ENCODE data around the gene PEX10. TPM values are rescaled to one million over a fixed set of nuclear protein-coding genes. Genes with fewer than 3 reads are reported as not detected.

PEX10 gene
- total RNA-seq, 2 donors from 2014 or later, result 35.6 TPM

DNA sequence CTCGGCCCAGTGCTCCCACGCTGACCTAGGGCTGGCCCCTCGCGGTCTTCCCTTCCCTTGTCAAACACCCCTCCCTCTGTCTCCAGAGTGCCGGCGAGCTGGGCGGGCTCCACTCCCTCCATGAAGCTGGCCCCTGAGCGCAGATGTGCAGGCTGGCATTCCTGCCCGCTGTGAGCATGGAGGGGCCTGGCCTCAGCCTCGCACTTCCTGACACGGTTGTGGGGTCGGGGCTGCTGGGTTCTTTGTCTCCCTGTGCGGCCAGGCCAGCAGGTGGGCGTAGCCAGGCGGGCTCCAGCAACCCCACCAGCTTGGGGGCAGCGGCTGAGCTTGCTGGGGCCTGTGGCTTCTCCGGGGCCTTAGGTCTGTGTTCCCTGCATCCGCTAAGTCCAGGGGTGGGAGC is 14.2 kb upstream of the PEX10 start:
- peaks cover 6% of the 10 kb centered on the region for H3K27me3 Mint-ChIP-seq (ENCODE audit: insufficient read depth)
- no peaks in the 10 kb centered on the region for H3K36me3 Mint-ChIP-seq (ENCODE audit: low read depth)
- H3K27me3 ChIP-seq (ENCODE audit: control insufficient read depth, insufficient read depth, low read length, poor library complexity, severe bottlenecking), result no peaks in the 10 kb centered on the region
- no peak overlapping the region for H3K27ac Mint-ChIP-seq
- DNase-seq, result no peak
- H3K9ac ChIP-seq (ENCODE audit: extremely low read depth, low read length, poor library complexity, severe bottlenecking), result no peak overlapping the region
- no peak overlapping the region for H3K4me3 ChIP-seq (ENCODE audit: low read length)
- H3K36me3 ChIP-seq (ENCODE audit: control insufficient read depth, insufficient read depth, low read length), result no peaks in the 10 kb centered on the region
- peaks cover 32% of the 10 kb centered on the region for H3K9me3 Mint-ChIP-seq
- TF ChIP-seq, protein P1, sequence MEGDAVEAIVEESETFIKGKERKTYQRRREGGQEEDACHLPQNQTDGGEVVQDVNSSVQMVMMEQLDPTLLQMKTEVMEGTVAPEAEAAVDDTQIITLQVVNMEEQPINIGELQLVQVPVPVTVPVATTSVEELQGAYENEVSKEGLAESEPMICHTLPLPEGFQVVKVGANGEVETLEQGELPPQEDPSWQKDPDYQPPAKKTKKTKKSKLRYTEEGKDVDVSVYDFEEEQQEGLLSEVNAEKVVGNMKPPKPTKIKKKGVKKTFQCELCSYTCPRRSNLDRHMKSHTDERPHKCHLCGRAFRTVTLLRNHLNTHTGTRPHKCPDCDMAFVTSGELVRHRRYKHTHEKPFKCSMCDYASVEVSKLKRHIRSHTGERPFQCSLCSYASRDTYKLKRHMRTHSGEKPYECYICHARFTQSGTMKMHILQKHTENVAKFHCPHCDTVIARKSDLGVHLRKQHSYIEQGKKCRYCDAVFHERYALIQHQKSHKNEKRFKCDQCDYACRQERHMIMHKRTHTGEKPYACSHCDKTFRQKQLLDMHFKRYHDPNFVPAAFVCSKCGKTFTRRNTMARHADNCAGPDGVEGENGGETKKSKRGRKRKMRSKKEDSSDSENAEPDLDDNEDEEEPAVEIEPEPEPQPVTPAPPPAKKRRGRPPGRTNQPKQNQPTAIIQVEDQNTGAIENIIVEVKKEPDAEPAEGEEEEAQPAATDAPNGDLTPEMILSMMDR (conservative IDR thresholded peaks at IDR 0.05), result no peak
- H3K9me3 ChIP-seq (ENCODE audit: control insufficient read depth, low read length), result peaks cover 11% of the 10 kb centered on the region
- no peaks in the 10 kb centered on the region for H3K4me1 ChIP-seq (ENCODE audit: control insufficient read depth, insufficient read depth, low read length)
- H3K27ac ChIP-seq (ENCODE audit: low read depth, low read length), result peak overlapping the region; percentile 32
- H3K4me3 Mint-ChIP-seq, result no peak overlapping the region
- WGBS, 2 experiments (ENCODE audit: insufficient coverage in 1 of 2, insufficient read length in 1 of 2), result 81 to 83% methylated on average over 14 to 18 of the region's 18 CpGs
- H3K4me1 Mint-ChIP-seq, result no peaks in the 10 kb centered on the region

GRCh38 chr1:2425892-2426291 is 13.5 kb upstream of the PEX10 start:
- no peaks in the 10 kb centered on the region for H3K27me3 ChIP-seq (ENCODE audit: control insufficient read depth, insufficient read depth, low read length, poor library complexity, severe bottlenecking)
- H3K9me3 ChIP-seq (ENCODE audit: control insufficient read depth, low read length), result peaks cover 11% of the 10 kb centered on the region
- TF ChIP-seq, protein P1 (conservative IDR thresholded peaks at IDR 0.05), result no peak
- no peak overlapping the region for H3K4me3 Mint-ChIP-seq
- H3K4me1 Mint-ChIP-seq, result no peaks in the 10 kb centered on the region
- H3K36me3 Mint-ChIP-seq (ENCODE audit: low read depth), result no peaks in the 10 kb centered on the region
- H3K4me3 ChIP-seq (ENCODE audit: low read length), result no peak overlapping the region
- peaks cover 8% of the 10 kb centered on the region for H3K27me3 Mint-ChIP-seq (ENCODE audit: insufficient read depth)
- no peak overlapping the region for H3K27ac ChIP-seq (ENCODE audit: low read depth, low read length)
- peaks cover 32% of the 10 kb centered on the region for H3K9me3 Mint-ChIP-seq
- WGBS, 2 experiments (ENCODE audit: insufficient coverage in 1 of 2, insufficient read length in 1 of 2), result 91 to 92% methylated on average over 9 to 11 of the region's 11 CpGs
- no peaks in the 10 kb centered on the region for H3K36me3 ChIP-seq (ENCODE audit: control insufficient read depth, insufficient read depth, low read length)
- no peak overlapping the region for H3K9ac ChIP-seq (ENCODE audit: extremely low read depth, low read length, poor library complexity, severe bottlenecking)
- DNase-seq, result no peak
- no peaks in the 10 kb centered on the region for H3K4me1 ChIP-seq (ENCODE audit: control insufficient read depth, insufficient read depth, low read length)
- H3K27ac Mint-ChIP-seq, result no peak overlapping the region

DNA sequence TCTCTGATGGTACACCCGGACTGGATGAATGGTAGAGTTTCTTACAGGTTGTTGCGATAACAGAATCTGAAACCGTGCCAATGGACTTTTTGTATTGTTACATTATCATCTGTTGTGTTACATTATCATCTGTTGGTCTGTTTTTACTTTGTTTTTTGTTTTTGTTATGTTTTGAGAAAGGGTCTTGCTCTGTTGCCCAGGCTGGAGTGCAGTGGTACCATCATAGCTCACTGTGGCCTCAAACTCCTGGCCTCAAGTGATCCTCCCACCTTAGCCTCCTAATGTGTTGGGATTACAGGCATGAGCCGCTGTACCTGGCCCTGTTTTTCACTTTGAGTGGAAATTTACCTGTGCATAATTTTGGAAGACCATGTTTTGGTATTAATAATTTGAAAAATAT is 10.2 kb upstream of the PEX10 start:
- H3K9me3 ChIP-seq (ENCODE audit: control insufficient read depth, low read length), result peaks cover 11% of the 10 kb centered on the region
- TF ChIP-seq, protein P1 (conservative IDR thresholded peaks at IDR 0.05), result no peak
- WGBS, 2 experiments (ENCODE audit: insufficient coverage in 1 of 2, insufficient read length in 1 of 2), result 83 to 94% methylated on average over 1 to 4 of the region's 4 CpGs
- H3K27me3 ChIP-seq (ENCODE audit: control insufficient read depth, insufficient read depth, low read length, poor library complexity, severe bottlenecking), result no peaks in the 10 kb centered on the region
- H3K9ac ChIP-seq (ENCODE audit: extremely low read depth, low read length, poor library complexity, severe bottlenecking), result no peak overlapping the region
- no peaks in the 10 kb centered on the region for H3K36me3 ChIP-seq (ENCODE audit: control insufficient read depth, insufficient read depth, low read length)
- no peaks in the 10 kb centered on the region for H3K4me1 ChIP-seq (ENCODE audit: control insufficient read depth, insufficient read depth, low read length)
- H3K27ac ChIP-seq (ENCODE audit: low read depth, low read length), result no peak overlapping the region
- no peak overlapping the region for H3K4me3 ChIP-seq (ENCODE audit: low read length)
- Mint-ChIP-seq H3K9me3 (peaks cover 21% of the 10 kb centered on the region), H3K36me3 (ENCODE audit: low read depth) (no peaks in the 10 kb centered on the region), H3K4me1 (no peaks in the 10 kb centered on the region), H3K4me3 (no peak overlapping the region), H3K27me3 (ENCODE audit: insufficient read depth) (peaks cover 23% of the 10 kb centered on the region), H3K27ac (no peak overlapping the region)
- no peak for DNase-seq
